WI38 (cell line): ENCODE data around the gene CEP112.

Source experiments
- H3K4me3 ChIP-seq: 2 replicates; pipeline ENCODE4 v1.5.1; 2011; ENCODE audit warnings: low read depth, mild to moderate bottlenecking, control low read depth, low read length
- CTCF ChIP-seq: IDR thresholded peaks from 2 replicates; pipeline ENCODE4 v1.5.1; 2012; ENCODE audit warnings: low read depth, mild to moderate bottlenecking, control low read depth, low read length

Gene CEP112

GRCh38 chr17:65918916-65919315 is 273.0 kb downstream of the CEP112 start:
- no peak overlapping the region for H3K4me3 ChIP-seq
- TF ChIP-seq CTCF = no peak

- TF ChIP-seq CTCF = no peak
- no peak overlapping the region for H3K4me3 ChIP-seq
Observed at GRCh38 chr17:65918500-65918899, 273.4 kb downstream of the CEP112 start.

- no peak for TF ChIP-seq CTCF
- H3K4me3 ChIP-seq = no peak overlapping the region
Observed at GRCh38 chr17:65917560-65917959, 274.4 kb downstream of the CEP112 start.

GRCh38 chr17:65916425-65916824 is 275.5 kb downstream of the CEP112 start:
- no peak overlapping the region for H3K4me3 ChIP-seq
- no peak for TF ChIP-seq CTCF

GRCh38 chr17:65914784-65915342 is 277.1 kb downstream of the CEP112 start:
- TF ChIP-seq CTCF = no peak
- H3K4me3 ChIP-seq = no peak overlapping the region

- no peak for TF ChIP-seq CTCF
- no peak overlapping the region for H3K4me3 ChIP-seq
Observed at GRCh38 chr17:65913326-65913850, 278.5 kb downstream of the CEP112 start.

- no peak for TF ChIP-seq CTCF
- H3K4me3 ChIP-seq = no peak overlapping the region
Observed at GRCh38 chr17:65910836-65911235, 281.1 kb downstream of the CEP112 start.
